Parathyroid adenoma (tissue), 2 donors: ENCODE measurements around the gene BMI1.

Experiments
- H2AFZ ChIP-seq: fragments of 300-600 bp; sonication (generic); one replicate; pipeline ENCODE4 v1.7.0; 2017; ENCODE audit warnings: antibody characterized with exemption, mild to moderate bottlenecking
- H3K27ac ChIP-seq: fragments of 300-600 bp; sonication (generic); one replicate; pipeline ENCODE4 v1.7.0; 2017
- H3K27me3 ChIP-seq: fragments of 300-600 bp; sonication (generic); one replicate; pipeline ENCODE4 v1.7.0; 2017; ENCODE audit warnings: low read length; ENCODE audit not compliant: control insufficient read depth, insufficient read depth
- H3K36me3 ChIP-seq: fragments of 300-600 bp; sonication (generic); one replicate; pipeline ENCODE4 v1.7.0; 2017; ENCODE audit warnings: low read length; ENCODE audit not compliant: control insufficient read depth, insufficient read depth
- H3K4me1 ChIP-seq: fragments of 300-600 bp; sonication (generic); one replicate; pipeline ENCODE4 v1.7.0; 2017; ENCODE audit warnings: control low read depth
- H3K4me2 ChIP-seq: fragments of 300-600 bp; sonication (generic); one replicate; pipeline ENCODE4 v1.7.0; 2017; ENCODE audit warnings: low read length
- H3K4me3 ChIP-seq: fragments of 300-600 bp; sonication (generic); one replicate; pipeline ENCODE4 v1.7.0; 2017; ENCODE audit warnings: low read depth, low read length
- H3K79me2 ChIP-seq: fragments of 300-600 bp; sonication (generic); one replicate; pipeline ENCODE4 v1.7.0; 2017; ENCODE audit warnings: control low read depth
- H3K9ac ChIP-seq: fragments of 300-600 bp; sonication (generic); one replicate; pipeline ENCODE4 v1.7.0; 2017; ENCODE audit warnings: mild to moderate bottlenecking
- H3K9me3 ChIP-seq: fragments of 300-600 bp; sonication (generic); one replicate; pipeline ENCODE4 v1.7.0; 2017; ENCODE audit warnings: low read length; ENCODE audit not compliant: control insufficient read depth
- TF ChIP-seq, protein P1 (sequence below): fragments of 300-600 bp; sonication (generic); IDR thresholded peaks from one replicate; pipeline ENCODE4 v1.7.0; 2017; ENCODE audit warnings: antibody characterized with exemption, mild to moderate bottlenecking
- donor health status: primary hyperparathyroidism.

BMI1 gene

GRCh38 chr10:22320591-22321155 is at the start of gene BMI1:
BMI1 (plus strand) TSS chr10:22321099; CDS start chr10:22326450, 5,351 bp downstream.
- Histone ChIP-seq H3K4me2 (peak within 1 kb of the TSS; percentile 79), H3K27me3 (peaks cover under 1% of the 10 kb centered on the region), H3K4me1 (no peaks in the 10 kb centered on the region), H3K36me3 (no peaks in the 10 kb centered on the region), H3K79me2 (no peaks in the 10 kb centered on the region), H3K9me3 (no peaks in the 10 kb centered on the region), H2AFZ (peak within 1 kb of the TSS; percentile 89), H3K9ac (peak within 1 kb of the TSS; percentile 92), H3K4me3 (peak within 1 kb of the TSS; percentile 82), H3K27ac (peak within 1 kb of the TSS; percentile 95)
- TF ChIP-seq, protein P1, sequence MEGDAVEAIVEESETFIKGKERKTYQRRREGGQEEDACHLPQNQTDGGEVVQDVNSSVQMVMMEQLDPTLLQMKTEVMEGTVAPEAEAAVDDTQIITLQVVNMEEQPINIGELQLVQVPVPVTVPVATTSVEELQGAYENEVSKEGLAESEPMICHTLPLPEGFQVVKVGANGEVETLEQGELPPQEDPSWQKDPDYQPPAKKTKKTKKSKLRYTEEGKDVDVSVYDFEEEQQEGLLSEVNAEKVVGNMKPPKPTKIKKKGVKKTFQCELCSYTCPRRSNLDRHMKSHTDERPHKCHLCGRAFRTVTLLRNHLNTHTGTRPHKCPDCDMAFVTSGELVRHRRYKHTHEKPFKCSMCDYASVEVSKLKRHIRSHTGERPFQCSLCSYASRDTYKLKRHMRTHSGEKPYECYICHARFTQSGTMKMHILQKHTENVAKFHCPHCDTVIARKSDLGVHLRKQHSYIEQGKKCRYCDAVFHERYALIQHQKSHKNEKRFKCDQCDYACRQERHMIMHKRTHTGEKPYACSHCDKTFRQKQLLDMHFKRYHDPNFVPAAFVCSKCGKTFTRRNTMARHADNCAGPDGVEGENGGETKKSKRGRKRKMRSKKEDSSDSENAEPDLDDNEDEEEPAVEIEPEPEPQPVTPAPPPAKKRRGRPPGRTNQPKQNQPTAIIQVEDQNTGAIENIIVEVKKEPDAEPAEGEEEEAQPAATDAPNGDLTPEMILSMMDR: no peak

GRCh38 chr10:22271786-22272185 is 49.1 kb upstream of the BMI1 start:
- no peaks in the 10 kb centered on the region for H3K79me2 ChIP-seq
- H2AFZ ChIP-seq: no peak overlapping the region
- no peak overlapping the region for H3K9ac ChIP-seq
- H3K4me3 ChIP-seq: no peak overlapping the region
- no peak overlapping the region for H3K27ac ChIP-seq
- TF ChIP-seq, protein P1: no peak
- H3K4me1 ChIP-seq: no peaks in the 10 kb centered on the region
- no peaks in the 10 kb centered on the region for H3K27me3 ChIP-seq
- no peaks in the 10 kb centered on the region for H3K9me3 ChIP-seq
- no peak overlapping the region for H3K4me2 ChIP-seq
- H3K36me3 ChIP-seq: no peaks in the 10 kb centered on the region

- Histone ChIP-seq H3K4me2 (no peak overlapping the region), H3K79me2 (no peaks in the 10 kb centered on the region), H3K9me3 (no peaks in the 10 kb centered on the region), H3K27ac (no peak overlapping the region), H3K4me1 (no peaks in the 10 kb centered on the region), H3K36me3 (no peaks in the 10 kb centered on the region), H3K4me3 (no peak overlapping the region), H2AFZ (no peak overlapping the region), H3K9ac (no peak overlapping the region), H3K27me3 (no peaks in the 10 kb centered on the region)
- TF ChIP-seq, protein P1: no peak
Measured at GRCh38 chr10:22278441-22278782, 42.5 kb upstream of the BMI1 start.

GRCh38 chr10:22280078-22280477 is 40.8 kb upstream of the BMI1 start:
- H3K9me3 ChIP-seq: no peaks in the 10 kb centered on the region
- H3K27me3 ChIP-seq: no peaks in the 10 kb centered on the region
- TF ChIP-seq, protein P1: no peak
- no peaks in the 10 kb centered on the region for H3K79me2 ChIP-seq
- no peak overlapping the region for H3K4me2 ChIP-seq
- no peaks in the 10 kb centered on the region for H3K4me1 ChIP-seq
- H3K27ac ChIP-seq: no peak overlapping the region
- no peak overlapping the region for H3K9ac ChIP-seq
- H3K36me3 ChIP-seq: no peaks in the 10 kb centered on the region
- H3K4me3 ChIP-seq: no peak overlapping the region
- no peak overlapping the region for H2AFZ ChIP-seq

- H3K27ac ChIP-seq: no peak overlapping the region
- H3K4me2 ChIP-seq: no peak overlapping the region
- H2AFZ ChIP-seq: no peak overlapping the region
- H3K9me3 ChIP-seq: no peaks in the 10 kb centered on the region
- no peak overlapping the region for H3K9ac ChIP-seq
- H3K4me1 ChIP-seq: no peaks in the 10 kb centered on the region
- H3K4me3 ChIP-seq: no peak overlapping the region
- TF ChIP-seq, protein P1: no peak
- H3K27me3 ChIP-seq: no peaks in the 10 kb centered on the region
- no peaks in the 10 kb centered on the region for H3K79me2 ChIP-seq
- H3K36me3 ChIP-seq: no peaks in the 10 kb centered on the region
Measured at GRCh38 chr10:22285130-22285529, 35.8 kb upstream of the BMI1 start.
